HG02943 (cell line): ENCODE results near the gene SHMT2.
"Not testable (repeated sequence)": the region's sequence is repeated elsewhere in the genome, so short reads cannot be mapped to it uniquely, and the experiment has no call there.

Experiments used
- ATAC-seq: cut with Tn5 transposase; IDR thresholded peaks from one replicate; pipeline ENCODE4 v1.9.1; 2021; ENCODE audit warnings: mild to moderate bottlenecking, low read depth, moderate library complexity; ENCODE audit not compliant: unreplicated experiment

The SHMT2 gene

GRCh38 chr12:57254506-57255280, 25.2 kb downstream of the SHMT2 start:
- ATAC-seq: no peak

GRCh38 chr12:57255916-57256315, 26.4 kb downstream of the SHMT2 start:
- ATAC-seq: no peak

GRCh38 chr12:57258977-57259970, 29.8 kb downstream of the SHMT2 start:
- ATAC-seq: no peak

DNA sequence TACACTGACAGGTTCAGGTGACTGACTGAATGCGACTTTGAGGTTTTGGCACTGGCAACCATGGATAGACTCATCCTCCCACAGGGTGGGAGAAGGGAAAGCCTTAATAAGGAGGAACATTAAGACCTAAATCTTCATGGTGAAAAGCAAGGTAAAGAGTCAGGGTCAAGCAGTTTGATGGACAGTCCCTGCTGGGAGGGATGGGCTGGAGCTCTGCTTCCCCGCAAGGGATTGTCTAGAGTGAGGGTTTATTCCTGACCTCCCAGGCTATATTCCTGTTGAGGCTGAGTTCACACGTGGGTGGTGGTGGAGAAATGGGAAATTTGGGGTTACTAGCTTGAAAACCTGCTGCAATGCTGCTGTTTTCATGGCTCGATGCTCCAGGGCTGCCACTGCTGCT, 30.9 kb downstream of the SHMT2 start:
- ATAC-seq: no peak

DNA sequence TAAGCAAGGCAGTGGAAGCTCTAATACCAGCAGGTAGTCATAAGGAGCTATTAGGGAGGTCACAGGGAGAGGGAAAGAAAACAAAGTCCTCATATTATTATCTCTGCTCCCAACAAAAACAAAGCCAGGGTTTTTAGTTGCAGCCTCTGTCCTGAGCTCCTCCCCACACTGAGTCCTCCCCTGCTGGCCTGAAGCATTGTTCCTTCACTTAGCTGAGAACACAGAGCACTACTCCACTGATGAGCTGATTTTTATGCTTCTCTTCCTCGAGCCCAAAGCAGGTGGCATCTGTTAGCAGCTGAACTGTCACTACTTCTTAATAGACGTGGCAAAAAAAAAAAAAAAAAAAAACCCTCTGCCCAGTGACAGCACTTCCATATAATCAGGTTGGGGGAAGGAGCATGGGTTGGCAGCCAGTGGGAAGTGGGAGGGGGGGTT, 31.9 kb downstream of the SHMT2 start:
- no peak for ATAC-seq

DNA sequence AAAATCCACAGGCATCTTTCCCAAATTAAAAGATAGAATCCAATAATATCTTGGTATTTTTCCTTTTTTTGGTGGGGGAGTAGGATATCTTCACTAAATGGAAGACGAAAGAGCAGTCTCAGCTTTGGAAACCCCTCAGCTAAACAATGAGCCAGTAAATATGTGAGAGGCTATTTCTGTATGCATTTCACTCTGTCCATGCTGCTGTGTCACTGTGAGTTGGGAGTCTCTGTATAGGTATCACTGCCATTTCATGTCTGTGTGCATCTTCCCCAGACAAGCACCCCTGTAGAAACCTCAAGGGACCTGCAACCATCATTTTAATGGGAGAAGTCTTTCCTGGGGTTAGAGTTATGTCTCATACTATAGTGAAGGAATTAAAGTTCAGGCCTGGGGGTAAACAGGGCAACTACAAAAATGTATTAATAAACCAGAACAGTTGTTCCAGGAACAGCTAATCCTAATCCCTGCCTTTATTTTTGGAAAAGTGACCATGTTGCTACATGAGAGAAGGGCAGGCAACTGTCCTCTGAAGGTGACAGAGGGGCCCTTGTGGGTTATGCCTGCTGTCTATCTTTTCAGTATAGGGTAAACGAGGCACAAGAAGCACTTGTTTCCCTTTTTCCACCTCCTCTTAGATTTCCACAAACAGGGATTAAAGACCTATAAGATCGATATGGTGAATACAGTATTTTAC, 32.8 kb downstream of the SHMT2 start:
- ATAC-seq: no peak

DNA sequence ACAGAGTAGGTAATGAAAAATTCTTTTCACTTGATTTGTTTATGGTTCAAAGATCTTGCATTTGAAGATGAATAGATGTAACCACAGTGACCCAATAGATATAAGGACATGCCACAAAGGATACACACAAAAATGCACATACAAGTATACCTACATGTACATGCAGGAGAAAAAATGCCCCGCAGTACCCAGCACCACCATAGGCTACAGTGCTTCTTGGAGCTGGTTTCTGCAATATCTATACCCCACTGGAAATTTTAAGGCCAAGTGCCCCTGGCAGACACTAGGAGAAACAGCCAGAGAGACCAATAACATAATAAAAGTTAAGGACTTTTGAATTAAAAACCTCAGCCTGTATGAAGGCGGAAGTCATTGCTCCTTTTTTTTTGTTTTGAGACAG, 33.6 kb downstream of the SHMT2 start:
- ATAC-seq: no peak

DNA sequence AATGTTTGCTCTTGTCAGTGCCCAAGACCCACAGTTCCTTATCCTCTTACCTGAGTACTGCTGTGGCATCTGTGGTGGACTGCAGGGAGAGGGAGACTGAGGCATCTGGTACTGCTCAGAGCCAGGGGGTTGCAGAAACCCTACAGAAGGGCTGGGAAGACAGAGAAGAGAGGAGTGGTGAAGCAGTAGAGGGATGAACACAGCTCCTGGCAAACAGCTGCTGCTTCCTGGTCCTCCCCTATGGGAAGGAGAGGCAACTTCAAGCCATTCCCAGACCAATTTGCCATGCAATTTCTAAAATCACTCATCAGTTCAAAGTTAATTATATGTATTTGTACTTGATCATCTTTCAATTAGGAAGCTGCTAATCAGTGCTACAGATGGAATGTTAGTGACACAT, 37.2 kb downstream of the SHMT2 start:
- no peak for ATAC-seq

- no peak for ATAC-seq
Observed at GRCh38 chr12:57268264-57268663, 38.8 kb downstream of the SHMT2 start.

GRCh38 chr12:57270966-57271470, 41.5 kb downstream of the SHMT2 start:
- no peak for ATAC-seq

GRCh38 chr12:57272337-57273151, 43.0 kb downstream of the SHMT2 start:
- ATAC-seq: no peak

DNA sequence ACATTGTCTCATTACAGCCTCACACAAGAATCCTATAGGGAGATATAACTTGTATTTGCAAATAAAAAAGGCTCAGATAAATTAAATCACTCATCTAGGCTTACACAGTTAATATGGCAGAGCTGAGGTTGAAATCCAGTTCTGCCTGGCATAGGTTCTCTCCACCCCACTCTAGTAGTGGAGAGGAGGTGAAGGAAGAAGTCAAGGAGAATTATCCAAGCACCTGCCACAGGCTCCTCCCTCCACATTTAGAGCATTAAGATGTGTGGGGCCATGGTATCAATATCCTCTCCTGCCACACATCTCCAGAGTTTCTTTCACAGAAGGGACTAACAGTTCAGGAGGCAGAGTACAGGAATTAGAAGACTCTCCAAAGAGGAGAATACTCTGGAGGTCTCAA, 44.0 kb downstream of the SHMT2 start:
- ATAC-seq: no peak

DNA sequence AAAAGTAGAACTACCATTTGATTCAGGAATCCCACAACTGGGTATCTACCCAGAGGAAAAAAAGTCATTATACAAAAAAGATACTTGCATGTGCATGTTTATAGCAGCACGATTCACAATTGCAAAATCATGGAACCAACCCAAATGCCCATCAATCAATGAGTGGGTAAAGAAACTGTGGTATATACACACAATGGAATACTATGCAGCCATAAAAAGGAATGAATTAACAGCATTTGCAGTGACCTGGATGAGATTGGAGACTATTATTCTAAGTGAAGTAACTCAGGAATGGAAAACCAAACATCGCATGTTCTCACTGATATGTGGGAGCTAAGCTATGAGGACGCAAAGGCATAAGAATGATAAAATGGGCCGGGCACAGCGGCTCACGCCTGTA, 46.7 kb downstream of the SHMT2 start:
- not testable (repeated sequence) for ATAC-seq

GRCh38 chr12:57276935-57277563, 47.5 kb downstream of the SHMT2 start:
- ATAC-seq: no peak

- ATAC-seq: no peak
Observed at GRCh38 chr12:57278465-57279381, 49.2 kb downstream of the SHMT2 start.

- peak; percentile 79 for ATAC-seq
Observed at GRCh38 chr12:57280211-57281062, 50.9 kb downstream of the SHMT2 start.

GRCh38 chr12:57282073-57282472, 52.6 kb downstream of the SHMT2 start:
- ATAC-seq: not testable (repeated sequence)
